ENCODE results near the gene MIS18BP1. TPM values are rescaled to one million over a fixed set of nuclear protein-coding genes. Genes with fewer than 3 reads are reported as not detected.

MIS18BP1 gene
- 269 and 305 TPM in 2 replicates for total RNA-seq (2013; cell fraction: nucleolus; rRNA removed)
- total RNA-seq (2014; rRNA removed) (46.1 and 61.8 TPM in 2 replicates), total RNA-seq (2014; rRNA removed; fragmentation: Illumina TruSeq; extraction: Trizol) (79.9 and 88.0 TPM in 2 replicates), total RNA-seq (2021) (42.8 and 47.2 TPM in 2 replicates), polyA plus RNA-seq (2011; rRNA removed) (69.0 and 141 TPM in 2 replicates), polyA plus RNA-seq (2014; fragmentation: Illumina TruSeq; extraction: Trizol) (63.5 and 75.8 TPM in 2 replicates), polyA plus RNA-seq (2014; fragmentation: Nextera tagmentation; extraction: Ambion mirVana) (10 to 100 TPM; 16.9 to 17.7 TPM), polyA plus RNA-seq (2014; rRNA removed) (32.9 and 50.4 TPM in 2 replicates), polyA plus RNA-seq (2016; fragmentation: Nextera tagmentation; extraction: Ambion mirVana) (10 to 100 TPM; 81.5 to 88.9 TPM), polyA minus RNA-seq (2011; rRNA and poly(A)+ RNA removed) (36.1 and 40.2 TPM in 2 replicates), Bru-seq, nascent RNA (percentile 95 among the genes with signal in this experiment), BruChase-seq, experiment 1, labeled RNA remaining after a 6-hour chase (percentile 94 among the genes with signal in this experiment), BruChase-seq, experiment 2, labeled RNA remaining after a 2-hour chase (percentile 96 among the genes with signal in this experiment)
- polyA plus RNA-seq (2011; ENCODE audit: low read depth), result 13.9 TPM
- 19.6 and 22.8 TPM in 2 replicates for polyA plus RNA-seq (2011; cell fraction: cytosol; rRNA removed)
- 64.5 and 70.6 TPM in 2 replicates for polyA plus RNA-seq (2011; cell fraction: nucleus; rRNA removed)
- polyA plus RNA-seq (2012), result 23.9 and 35.3 TPM in 2 replicates
- polyA minus RNA-seq (2011; cell fraction: cytosol; rRNA and poly(A)+ RNA removed), result 23.6 and 36.1 TPM in 2 replicates
- polyA minus RNA-seq (2011; cell fraction: nucleus; rRNA and poly(A)+ RNA removed), result 48.4 and 49.4 TPM in 2 replicates
- long read RNA-seq, experiment 1, partial matches to known transcripts, result 21 of 26 reads
- long read RNA-seq, experiment 1, other reads (novel, unspliced or antisense), result 3 of 26 reads
- long read RNA-seq, experiment 2, transcript MIS18BP1-202 (3 exons, 808 nt), result major isoform, 16 of 334 reads
- long read RNA-seq, experiment 2, partial matches to known transcripts, result 286 of 334 reads
- long read RNA-seq, experiment 2, other reads (novel, unspliced or antisense), result 30 of 334 reads

DNA sequence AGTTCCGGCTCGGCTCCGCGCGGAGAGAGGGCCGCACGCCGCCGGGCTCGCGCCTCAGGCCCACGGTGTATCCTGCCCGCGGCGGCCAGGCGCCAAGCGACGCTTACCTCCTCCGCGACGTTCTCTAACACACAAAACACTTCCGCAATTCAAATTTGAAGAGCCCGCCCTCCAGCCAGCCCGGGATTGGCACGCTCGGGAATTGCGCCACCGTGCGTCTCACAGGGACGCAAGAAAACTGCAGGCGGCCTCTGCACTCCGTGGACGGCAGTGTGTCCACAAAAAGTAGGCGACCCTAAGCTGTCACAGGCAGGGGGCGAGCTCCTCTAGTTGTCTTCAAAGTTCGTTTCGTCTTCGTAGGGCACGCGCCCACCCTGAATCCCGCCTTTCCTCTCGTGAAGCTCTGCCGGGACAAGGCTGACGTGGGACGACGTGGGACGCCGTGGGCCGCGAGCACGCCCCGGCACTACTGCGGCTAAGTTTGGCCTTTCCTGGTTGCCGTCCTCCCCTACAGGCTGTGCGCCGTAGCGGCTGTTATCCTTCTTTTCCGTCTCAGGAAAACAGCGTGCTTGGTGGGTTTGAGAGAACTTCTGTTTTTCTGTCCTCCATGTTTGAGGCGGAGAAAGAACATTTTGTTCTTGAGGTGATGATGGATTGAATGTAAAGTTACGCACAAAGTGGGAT lies at the start of gene MIS18BP1:
TSS of gene MIS18BP1 (minus strand) at position 133 of the 684 bp plus-strand sequence. CDS start 5,916 bp downstream, outside the sequence.
- RAD21 ChIA-PET (ENCODE audit: unreplicated experiment), result interaction anchor here (0.6 to 2.2 kb wide), 9 partner anchors 11 to 291 kb away, joined by 3 to 6 read pairs (median 3); partner anchors contain the start of genes FKBP3, PRPF39 and TOGARAM1
- in situ Hi-C loops (cut with MboI) (no loop called here), intact Hi-C loops (cut with micrococcal nuclease; ENCODE audit: unreplicated experiment) (loop anchor here (2.0 to 5.0 kb wide), 4 partner anchors 118 to 356 kb away; partner anchors contain the start of genes FANCM, FKBP3, KLHL28 and PRPF39)
- H3K9me3 ChIP-seq (replicated peaks; ENCODE audit: control insufficient read depth, insufficient read depth, low read length), result no peaks in the 10 kb centered on the region
- H3K9ac ChIP-seq (ENCODE audit: control insufficient read depth, insufficient read depth, low read length), result peak within 1 kb of the TSS; percentile 86
- H3K79me2 ChIP-seq (ENCODE audit: control insufficient read depth, insufficient read depth, low read length), result peaks cover 50% of the 10 kb centered on the region
- peak; percentile 93 for FAIRE-seq
- peak within 1 kb of the TSS; percentile 98 for H3K4me3 ChIP-seq
- H3K36me3 ChIP-seq (ENCODE audit: control insufficient read depth in 2 of 2, insufficient read depth in 2 of 2, low read length in 1 of 2), result no peaks in the 10 kb centered on the region
- peak within 1 kb of the TSS; percentile 85 for H3K27ac ChIP-seq (ENCODE audit: control insufficient read depth, insufficient read depth)
- ATAC-seq, result peak; percentile 85
- peak within 1 kb of the TSS; percentile 90 for H2AFZ ChIP-seq (ENCODE audit: control insufficient read depth, low read depth, low read length)
- POLR2A ChIA-PET, result interaction anchor here (0.7 to 2.4 kb wide), 7 partner anchors 106 to 357 kb away, joined by 3 to 16 read pairs (median 4); partner anchors contain the start of genes FKBP3, KLHL28 and TOGARAM1
- SMC1A ChIA-PET (ENCODE audit: uncharacterized antibody, unreplicated experiment), result interaction anchor here (0.5 to 2.4 kb wide), 9 partner anchors 14 to 356 kb away, joined by 3 to 9 read pairs (median 4); a partner anchor contains a TSS
- BruUV-seq (replicated peaks), result no TSS peak
- H3K4me2 ChIP-seq (ENCODE audit: control insufficient read depth, insufficient read depth), result peak within 1 kb of the TSS; percentile 68
- H3K27me3 ChIP-seq (replicated peaks in 1 of 2; ENCODE audit: control insufficient read depth in 2 of 2, insufficient read depth in 2 of 2, low read length in 1 of 2), result no peaks in the 10 kb centered on the region
- CTCF ChIA-PET, result interaction anchor here (0.8 to 2.2 kb wide), 14 partner anchors 9 to 356 kb away, joined by 3 to 15 read pairs (median 4); partner anchors contain the start of genes KLHL28 and TOGARAM1
- H3K4me1 ChIP-seq (ENCODE audit: control insufficient read depth, insufficient read depth, low read length), result peaks cover 8% of the 10 kb centered on the region
- 2% methylated on average over 61 of the region's 61 CpGs for WGBS (ENCODE audit: insufficient coverage, insufficient replicate concordance, low lambda C conversion rate, missing lambda C conversion rate)
- no peaks in the 10 kb centered on the region for H4K20me1 ChIP-seq (ENCODE audit: control insufficient read depth, insufficient read depth)
- DNase-seq (ENCODE audit: low read depth, low spot score), result peak; percentile 81
- TF ChIP-seq NFIC (IDR thresholded peaks at IDR 0.05; ENCODE audit: low read depth, low read length) (no peak), HDGF (IDR thresholded peaks at IDR 0.05) (no peak), CEBPB (IDR thresholded peaks at IDR 0.05; ENCODE audit: borderline replicate concordance in 1 of 2, low read depth in 2 of 2, low read length in 2 of 2) (no peak; a peak in 1 of 4 replicates), TCF12 (IDR thresholded peaks at IDR 0.05; ENCODE audit: low read depth, low read length) (peak; percentile 15; the same call in 1 of the 2 replicates), LARP7 (IDR thresholded peaks at IDR 0.05) (peak; percentile 60), NR2F1 (conservative IDR thresholded peaks at IDR 0.05) (0 out of 2 replicates have a peak, but pooled peaks have one; percentile 52), TARDBP (IDR thresholded peaks at IDR 0.05; ENCODE audit: borderline replicate concordance) (peak; percentile 52; the same call in 1 of the 2 replicates), NFYA (IDR thresholded peaks at IDR 0.05; ENCODE audit: borderline replicate concordance, low read depth, low read length) (no peak), ZNF274 (IDR thresholded peaks at IDR 0.05; ENCODE audit: insufficient read depth, insufficient read length) (no peak), STAT1 (conservative IDR thresholded peaks at IDR 0.05) (no peak), KDM1A (IDR thresholded peaks at IDR 0.05; ENCODE audit: borderline replicate concordance) (no peak), CBFB (IDR thresholded peaks at IDR 0.05; ENCODE audit: low read depth) (peak; percentile 94), POLR2AphosphoS2 (IDR thresholded peaks at IDR 0.05; ENCODE audit: low read depth, low read length) (peak; percentile 78)
- TF ChIP-seq, protein P1, sequence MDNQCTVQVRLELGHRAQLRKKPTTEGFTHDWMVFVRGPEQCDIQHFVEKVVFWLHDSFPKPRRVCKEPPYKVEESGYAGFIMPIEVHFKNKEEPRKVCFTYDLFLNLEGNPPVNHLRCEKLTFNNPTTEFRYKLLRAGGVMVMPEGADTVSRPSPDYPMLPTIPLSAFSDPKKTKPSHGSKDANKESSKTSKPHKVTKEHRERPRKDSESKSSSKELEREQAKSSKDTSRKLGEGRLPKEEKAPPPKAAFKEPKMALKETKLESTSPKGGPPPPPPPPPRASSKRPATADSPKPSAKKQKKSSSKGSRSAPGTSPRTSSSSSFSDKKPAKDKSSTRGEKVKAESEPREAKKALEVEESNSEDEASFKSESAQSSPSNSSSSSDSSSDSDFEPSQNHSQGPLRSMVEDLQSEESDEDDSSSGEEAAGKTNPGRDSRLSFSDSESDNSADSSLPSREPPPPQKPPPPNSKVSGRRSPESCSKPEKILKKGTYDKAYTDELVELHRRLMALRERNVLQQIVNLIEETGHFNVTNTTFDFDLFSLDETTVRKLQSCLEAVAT (IDR thresholded peaks at IDR 0.05), result peak; percentile 82
- TF ChIP-seq, protein P2, sequence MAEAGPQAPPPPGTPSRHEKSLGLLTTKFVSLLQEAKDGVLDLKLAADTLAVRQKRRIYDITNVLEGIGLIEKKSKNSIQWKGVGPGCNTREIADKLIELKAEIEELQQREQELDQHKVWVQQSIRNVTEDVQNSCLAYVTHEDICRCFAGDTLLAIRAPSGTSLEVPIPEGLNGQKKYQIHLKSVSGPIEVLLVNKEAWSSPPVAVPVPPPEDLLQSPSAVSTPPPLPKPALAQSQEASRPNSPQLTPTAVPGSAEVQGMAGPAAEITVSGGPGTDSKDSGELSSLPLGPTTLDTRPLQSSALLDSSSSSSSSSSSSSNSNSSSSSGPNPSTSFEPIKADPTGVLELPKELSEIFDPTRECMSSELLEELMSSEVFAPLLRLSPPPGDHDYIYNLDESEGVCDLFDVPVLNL (IDR thresholded peaks at IDR 0.05; ENCODE audit: low read depth, low read length), result peak; percentile 98
